ENCODE data around the gene TRIM56. TPM values are rescaled to one million over a fixed set of nuclear protein-coding genes. Genes with fewer than 3 reads are reported as not detected.
A peak's percentile ranks its signal among the peaks of the same experiment; 100 is the strongest.

Gene TRIM56
- total and polyA plus RNA-seq, 9 of the 15 experiments (the other 6 are each of a cell fraction or from before 2014, with no cell fraction given) = 2.0 to 29.7 (median 11.6) TPM

GRCh38 chr7:101096331-101096956 lies 11.2 kb downstream of the TRIM56 start (continued):
- TF ChIP-seq, protein P1, sequence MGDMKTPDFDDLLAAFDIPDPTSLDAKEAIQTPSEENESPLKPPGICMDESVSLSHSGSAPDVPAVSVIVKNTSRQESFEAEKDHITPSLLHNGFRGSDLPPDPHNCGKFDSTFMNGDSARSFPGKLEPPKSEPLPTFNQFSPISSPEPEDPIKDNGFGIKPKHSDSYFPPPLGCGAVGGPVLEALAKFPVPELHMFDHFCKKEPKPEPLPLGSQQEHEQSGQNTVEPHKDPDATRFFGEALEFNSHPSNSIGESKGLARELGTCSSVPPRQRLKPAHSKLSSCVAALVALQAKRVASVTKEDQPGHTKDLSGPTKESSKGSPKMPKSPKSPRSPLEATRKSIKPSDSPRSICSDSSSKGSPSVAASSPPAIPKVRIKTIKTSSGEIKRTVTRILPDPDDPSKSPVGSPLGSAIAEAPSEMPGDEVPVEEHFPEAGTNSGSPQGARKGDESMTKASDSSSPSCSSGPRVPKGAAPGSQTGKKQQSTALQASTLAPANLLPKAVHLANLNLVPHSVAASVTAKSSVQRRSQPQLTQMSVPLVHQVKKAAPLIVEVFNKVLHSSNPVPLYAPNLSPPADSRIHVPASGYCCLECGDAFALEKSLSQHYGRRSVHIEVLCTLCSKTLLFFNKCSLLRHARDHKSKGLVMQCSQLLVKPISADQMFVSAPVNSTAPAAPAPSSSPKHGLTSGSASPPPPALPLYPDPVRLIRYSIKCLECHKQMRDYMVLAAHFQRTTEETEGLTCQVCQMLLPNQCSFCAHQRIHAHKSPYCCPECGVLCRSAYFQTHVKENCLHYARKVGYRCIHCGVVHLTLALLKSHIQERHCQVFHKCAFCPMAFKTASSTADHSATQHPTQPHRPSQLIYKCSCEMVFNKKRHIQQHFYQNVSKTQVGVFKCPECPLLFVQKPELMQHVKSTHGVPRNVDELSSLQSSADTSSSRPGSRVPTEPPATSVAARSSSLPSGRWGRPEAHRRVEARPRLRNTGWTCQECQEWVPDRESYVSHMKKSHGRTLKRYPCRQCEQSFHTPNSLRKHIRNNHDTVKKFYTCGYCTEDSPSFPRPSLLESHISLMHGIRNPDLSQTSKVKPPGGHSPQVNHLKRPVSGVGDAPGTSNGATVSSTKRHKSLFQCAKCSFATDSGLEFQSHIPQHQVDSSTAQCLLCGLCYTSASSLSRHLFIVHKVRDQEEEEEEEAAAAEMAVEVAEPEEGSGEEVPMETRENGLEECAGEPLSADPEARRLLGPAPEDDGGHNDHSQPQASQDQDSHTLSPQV (IDR thresholded peaks at IDR 0.05) = peak; percentile 91
- peak; percentile 88 for TF ChIP-seq ADNP (tag; IDR thresholded peaks at IDR 0.05)
- no peak for TF ChIP-seq XRCC3 (IDR thresholded peaks at IDR 0.05)
- TF ChIP-seq BCOR (IDR thresholded peaks at IDR 0.05) = peak; percentile 98
- TF ChIP-seq TBP (optimal IDR thresholded peaks at IDR 0.05; ENCODE audit: low read depth, low read length) = peak; percentile 24
- TF ChIP-seq, protein P2, sequence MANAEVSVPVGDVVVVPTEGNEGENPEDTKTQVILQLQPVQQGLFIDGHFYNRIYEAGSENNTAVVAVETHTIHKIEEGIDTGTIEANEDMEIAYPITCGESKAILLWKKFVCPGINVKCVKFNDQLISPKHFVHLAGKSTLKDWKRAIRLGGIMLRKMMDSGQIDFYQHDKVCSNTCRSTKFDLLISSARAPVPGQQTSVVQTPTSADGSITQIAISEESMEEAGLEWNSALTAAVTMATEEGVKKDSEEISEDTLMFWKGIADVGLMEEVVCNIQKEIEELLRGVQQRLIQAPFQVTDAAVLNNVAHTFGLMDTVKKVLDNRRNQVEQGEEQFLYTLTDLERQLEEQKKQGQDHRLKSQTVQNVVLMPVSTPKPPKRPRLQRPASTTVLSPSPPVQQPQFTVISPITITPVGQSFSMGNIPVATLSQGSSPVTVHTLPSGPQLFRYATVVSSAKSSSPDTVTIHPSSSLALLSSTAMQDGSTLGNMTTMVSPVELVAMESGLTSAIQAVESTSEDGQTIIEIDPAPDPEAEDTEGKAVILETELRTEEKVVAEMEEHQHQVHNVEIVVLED (CRISPR knock-in tag; IDR thresholded peaks at IDR 0.05) = no peak
- TF ChIP-seq ATF2 (CRISPR knock-in tag; IDR thresholded peaks at IDR 0.05) = no peak
- peak; percentile 31 for TF ChIP-seq DACH1 (IDR thresholded peaks at IDR 0.05; ENCODE audit: partially characterized antibody)
- peak; percentile 19; the same call in 1 of the 2 replicates for TF ChIP-seq NFRKB (IDR thresholded peaks at IDR 0.05; ENCODE audit: low read depth)
- no peak for TF ChIP-seq ZSCAN29 (IDR thresholded peaks at IDR 0.05)
- no peak for TF ChIP-seq NFYB (IDR thresholded peaks at IDR 0.05; ENCODE audit: extremely low read depth, insufficient read length)
- TF ChIP-seq CBX1 (IDR thresholded peaks at IDR 0.05; ENCODE audit: low read depth) = peak; percentile 65; the same call in 1 of the 2 replicates
- no peak; the same call in 1 of the 2 replicates for TF ChIP-seq ETV1 (tag; conservative IDR thresholded peaks at IDR 0.05; ENCODE audit: low read depth)
- peak in 1 of 2 experiments; percentile 76; a peak in 1 of 3 replicates for TF ChIP-seq CBX3 (IDR thresholded peaks at IDR 0.05; ENCODE audit: borderline replicate concordance in 1 of 2, low read length in 2 of 2)
- no peak for TF ChIP-seq NRF1 (conservative IDR thresholded peaks at IDR 0.05 in 1 of 2, IDR thresholded peaks at IDR 0.05 in 1 of 2)
- TF ChIP-seq ZNF316 (IDR thresholded peaks at IDR 0.05) = no peak
- no peak for TF ChIP-seq POLR2AphosphoS5 (IDR thresholded peaks at IDR 0.05; ENCODE audit: control insufficient read depth, insufficient read depth, low read depth, low read length)
- no peak for TF ChIP-seq ZNF134 (CRISPR knock-in tag; conservative IDR thresholded peaks at IDR 0.05)
- TF ChIP-seq CHCHD3 (CRISPR knock-in tag; IDR thresholded peaks at IDR 0.05) = peak; percentile 19; the same call in 1 of the 2 replicates
- no peak for TF ChIP-seq STAT5B (CRISPR knock-in tag; IDR thresholded peaks at IDR 0.05)
- TF ChIP-seq PTBP1 (IDR thresholded peaks at IDR 0.05; ENCODE audit: low read depth, low read length) = peak; percentile 76; the same call in 1 of the 2 replicates
- peak; percentile 65; the same call in 1 of the 2 replicates for TF ChIP-seq FOXJ2 (tag; IDR thresholded peaks at IDR 0.05)
- TF ChIP-seq PYGO2 (tag; IDR thresholded peaks at IDR 0.05) = 0 out of 2 replicates have a peak, but pooled peaks have one; percentile 28
- TF ChIP-seq HDGF (IDR thresholded peaks at IDR 0.05) = peak; percentile 95; the same call in 1 of the 2 replicates
- TF ChIP-seq DPF2 (IDR thresholded peaks at IDR 0.05) = 0 out of 2 replicates have a peak, but pooled peaks have one; percentile 19

All from K562 (cell line).